Stimulated activated naive CD8-positive, alpha-beta T cell treated with anti-CD3 and anti-CD28 coated beads, Interleukin-15, amount 100 ng/mL, for 72 hours (primary cell): ENCODE measurements around the gene TMEM151B.

ENCODE experiments used
- ATAC-seq: fragments of 150-1000 bp; cut with Tn5 transposase; 2 replicates; pipeline ENCODE4 v1.10.0; 2021; ENCODE audit warnings: mild to moderate bottlenecking, moderate library complexity
- DNase-seq, 2 donors: peaks; one replicate each; pipeline ENCODE4 v3.0.0; 2021 to 2022
- H3K27ac Mint-ChIP-seq, 2 donors: one replicate each; pipeline ENCODE4 v1.8.0; 2022; ENCODE audit warnings: mild to moderate bottlenecking in 2 of 2, mixed read lengths in 2 of 2, moderate library complexity in 2 of 2
- H3K27me3 Mint-ChIP-seq: one replicate; pipeline ENCODE4 v1.8.0; 2022; ENCODE audit warnings: mixed read lengths
- H3K4me1 Mint-ChIP-seq: one replicate; pipeline ENCODE4 v1.8.0; 2022; ENCODE audit warnings: mild to moderate bottlenecking, mixed read lengths
- H3K4me3 Mint-ChIP-seq, 2 donors: one replicate each; pipeline ENCODE4 v1.8.0; 2022; ENCODE audit warnings: mild to moderate bottlenecking in 2 of 2, mixed read lengths in 2 of 2, moderate library complexity in 1 of 2
- H3K9me3 Mint-ChIP-seq, 2 donors: one replicate each; pipeline ENCODE4 v1.8.0; 2022; ENCODE audit warnings: mixed read lengths in 2 of 2

Gene TMEM151B

GRCh38 chr6:44275749-44276648 is 5.7 kb downstream of the TMEM151B start:
- peak; percentile 52 for ATAC-seq
- Mint-ChIP-seq H3K4me1 (peaks cover 6% of the 10 kb centered on the region), H3K27me3 (peaks cover 81% of the 10 kb centered on the region)

GRCh38 chr6:44276667-44277640 is 6.7 kb downstream of the TMEM151B start:
- Mint-ChIP-seq H3K4me3 (peak overlapping the region; percentile 24 to 34), H3K27me3 (peaks cover 71% of the 10 kb centered on the region), H3K4me1 (no peaks in the 10 kb centered on the region), H3K27ac (no peak overlapping the region), H3K9me3 (no peaks in the 10 kb centered on the region)
- ATAC-seq (no peak), DNase-seq (no peak)

More at GRCh38 chr6:44275749-44276648, 5.7 kb downstream of the TMEM151B start:
- Mint-ChIP-seq H3K27ac (no peak overlapping the region), H3K9me3 (no peaks in the 10 kb centered on the region), H3K4me3 (peak overlapping the region; percentile 18 to 48)
- DNase-seq: no peak

- Mint-ChIP-seq H3K9me3 (no peaks in the 10 kb centered on the region), H3K4me1 (no peaks in the 10 kb centered on the region), H3K27ac (no peak overlapping the region), H3K27me3 (peaks cover 63% of the 10 kb centered on the region), H3K4me3 (no peak overlapping the region)
- no peak for ATAC-seq
- DNase-seq: no peak
Measured at GRCh38 chr6:44277763-44278162, 7.5 kb downstream of the TMEM151B start.

GRCh38 chr6:44278315-44278714 is 8.1 kb downstream of the TMEM151B start:
- Mint-ChIP-seq H3K9me3 (no peaks in the 10 kb centered on the region), H3K27ac (no peak overlapping the region), H3K27me3 (peaks cover 63% of the 10 kb centered on the region), H3K4me3 (no peak overlapping the region), H3K4me1 (no peaks in the 10 kb centered on the region)
- ATAC-seq (no peak), DNase-seq (no peak)

GRCh38 chr6:44278774-44279697 is 8.8 kb downstream of the TMEM151B start:
- no peak for ATAC-seq
- H3K4me1 Mint-ChIP-seq: no peaks in the 10 kb centered on the region
- no peak for DNase-seq
- H3K4me3 Mint-ChIP-seq: no peak overlapping the region
- no peak overlapping the region for H3K27ac Mint-ChIP-seq
- no peaks in the 10 kb centered on the region for H3K9me3 Mint-ChIP-seq
- peaks cover 63% of the 10 kb centered on the region for H3K27me3 Mint-ChIP-seq

- Mint-ChIP-seq H3K9me3 (no peaks in the 10 kb centered on the region), H3K27ac (no peak overlapping the region), H3K4me3 (no peak overlapping the region), H3K4me1 (no peaks in the 10 kb centered on the region), H3K27me3 (peaks cover 68% of the 10 kb centered on the region)
- no peak for ATAC-seq
- DNase-seq: no peak
Measured at GRCh38 chr6:44284121-44284520, 13.9 kb downstream of the TMEM151B start.

- Mint-ChIP-seq H3K4me1 (no peaks in the 10 kb centered on the region), H3K27me3 (peaks cover 68% of the 10 kb centered on the region), H3K9me3 (no peaks in the 10 kb centered on the region), H3K4me3 (no peak overlapping the region), H3K27ac (no peak overlapping the region)
- no peak for ATAC-seq
- DNase-seq: no peak
Measured at GRCh38 chr6:44284867-44285266, 14.6 kb downstream of the TMEM151B start.

- H3K27me3 Mint-ChIP-seq: peaks cover 72% of the 10 kb centered on the region
- no peak for DNase-seq
- H3K9me3 Mint-ChIP-seq: no peaks in the 10 kb centered on the region
- H3K4me1 Mint-ChIP-seq: no peaks in the 10 kb centered on the region
- ATAC-seq: no peak
- H3K27ac Mint-ChIP-seq: no peak overlapping the region
- H3K4me3 Mint-ChIP-seq: no peak overlapping the region
Measured at GRCh38 chr6:44285552-44286284, 15.5 kb downstream of the TMEM151B start.

GRCh38 chr6:44286285-44286565 is 16.0 kb downstream of the TMEM151B start:
- ATAC-seq: no peak
- H3K4me3 Mint-ChIP-seq: no peak overlapping the region
- H3K4me1 Mint-ChIP-seq: no peaks in the 10 kb centered on the region
- no peak for DNase-seq
- H3K27ac Mint-ChIP-seq: no peak overlapping the region
- H3K27me3 Mint-ChIP-seq: peaks cover 75% of the 10 kb centered on the region
- no peaks in the 10 kb centered on the region for H3K9me3 Mint-ChIP-seq

- Mint-ChIP-seq H3K4me1 (no peaks in the 10 kb centered on the region), H3K27ac (peak overlapping the region in 1 of 2 donors; percentile 34), H3K9me3 (no peaks in the 10 kb centered on the region), H3K4me3 (no peak overlapping the region), H3K27me3 (peaks cover 80% of the 10 kb centered on the region)
- ATAC-seq (no peak), DNase-seq (no peak)
Measured at GRCh38 chr6:44286747-44287146, 16.5 kb downstream of the TMEM151B start.

- no peaks in the 10 kb centered on the region for H3K4me1 Mint-ChIP-seq
- no peak for ATAC-seq
- H3K4me3 Mint-ChIP-seq: no peak overlapping the region
- no peaks in the 10 kb centered on the region for H3K9me3 Mint-ChIP-seq
- no peak for DNase-seq
- peaks cover 87% of the 10 kb centered on the region for H3K27me3 Mint-ChIP-seq
- no peak overlapping the region for H3K27ac Mint-ChIP-seq
Measured at GRCh38 chr6:44289726-44290260, 19.5 kb downstream of the TMEM151B start.

- Mint-ChIP-seq H3K4me3 (no peak overlapping the region), H3K9me3 (no peaks in the 10 kb centered on the region), H3K27ac (no peak overlapping the region), H3K4me1 (peaks cover 6% of the 10 kb centered on the region), H3K27me3 (peaks cover 88% of the 10 kb centered on the region)
- ATAC-seq (no peak), DNase-seq (no peak)
Measured at GRCh38 chr6:44291841-44292240, 21.6 kb downstream of the TMEM151B start.

GRCh38 chr6:44292661-44293365 is 22.6 kb downstream of the TMEM151B start:
- Mint-ChIP-seq H3K27me3 (peaks cover 88% of the 10 kb centered on the region), H3K27ac (no peak overlapping the region), H3K4me3 (no peak overlapping the region), H3K9me3 (no peaks in the 10 kb centered on the region), H3K4me1 (peaks cover 14% of the 10 kb centered on the region)
- ATAC-seq (no peak), DNase-seq (no peak)
